ENCODE measurements around the gene DHRSX. TPM values are rescaled to one million over a fixed set of nuclear protein-coding genes. Genes with fewer than 3 reads are reported as not detected.
"Not testable (repeated sequence)": the region's sequence is repeated elsewhere in the genome, so short reads cannot be mapped to it uniquely, and the experiment has no call there.

Gene DHRSX
- total RNA-seq, 1 experiment from 2014 or later, result 24.5 TPM

DNA sequence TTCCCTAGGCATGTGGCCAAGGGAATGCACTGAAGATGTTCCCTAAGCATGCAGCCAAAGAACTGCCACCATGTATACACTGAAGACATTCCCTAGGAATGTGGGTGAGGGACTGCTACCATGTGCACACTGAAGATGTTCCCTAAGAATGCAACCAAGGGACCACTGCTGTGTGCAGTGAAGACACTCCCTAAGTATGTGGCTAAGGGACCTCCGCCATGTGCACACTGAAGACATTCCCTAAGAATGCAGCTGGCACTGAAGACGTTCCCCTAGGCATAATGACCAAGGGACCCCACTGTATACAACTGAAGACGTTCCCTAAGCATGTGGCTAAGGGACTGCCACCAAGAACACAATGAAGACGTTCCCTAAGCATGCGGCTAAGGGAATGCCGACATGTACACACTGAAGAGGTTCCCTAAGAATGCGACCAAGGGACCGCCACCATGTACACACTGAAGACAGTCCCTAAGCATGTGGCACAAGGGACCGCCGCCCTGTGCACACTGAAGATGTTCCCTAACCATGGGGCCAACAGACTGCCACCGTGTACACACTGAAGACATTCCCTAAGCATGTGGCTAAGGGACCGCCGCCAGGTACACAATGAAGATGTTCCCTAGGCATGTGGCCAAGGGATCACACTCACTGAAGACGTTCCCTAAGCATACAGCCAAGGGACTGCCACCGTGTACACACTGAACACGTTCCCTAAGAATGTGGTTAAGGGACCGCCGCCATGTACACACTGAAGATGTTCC, 25.6 kb downstream of the DHRSX start:
- DNase-seq (ENCODE audit: low read depth), result no peak

DNA sequence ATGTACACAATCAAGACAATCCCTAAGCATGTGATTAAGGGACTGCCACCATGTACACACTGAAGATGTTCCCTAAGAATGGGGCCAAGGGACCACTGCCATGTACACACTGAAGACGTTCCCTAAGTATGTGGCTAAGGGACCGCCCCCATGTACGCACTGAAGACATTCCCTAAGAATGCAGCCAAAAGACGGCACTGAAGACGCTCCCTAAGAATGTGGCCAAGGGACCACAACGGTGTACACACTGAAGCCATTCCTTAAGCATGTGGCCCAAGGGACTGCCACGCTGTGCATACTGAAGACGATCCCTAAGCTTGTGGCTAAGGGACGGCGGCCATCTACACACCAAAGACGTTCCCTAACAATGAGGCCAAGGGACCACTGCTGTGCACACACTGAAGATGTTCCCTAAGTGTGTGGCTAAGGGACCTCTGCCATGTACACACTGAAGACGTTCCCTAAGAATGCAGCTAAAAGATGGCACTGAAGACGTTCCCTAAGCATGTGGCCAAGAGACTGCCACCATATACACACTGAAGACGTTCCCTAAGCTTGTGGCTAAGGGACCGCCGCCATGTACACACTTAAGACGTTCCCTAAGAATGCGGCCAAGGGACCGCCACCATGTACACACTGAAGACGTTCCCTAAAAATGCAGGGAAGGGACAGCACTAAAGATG, 26.4 kb downstream of the DHRSX start:
- DNase-seq (ENCODE audit: low read depth), result no peak

DNA sequence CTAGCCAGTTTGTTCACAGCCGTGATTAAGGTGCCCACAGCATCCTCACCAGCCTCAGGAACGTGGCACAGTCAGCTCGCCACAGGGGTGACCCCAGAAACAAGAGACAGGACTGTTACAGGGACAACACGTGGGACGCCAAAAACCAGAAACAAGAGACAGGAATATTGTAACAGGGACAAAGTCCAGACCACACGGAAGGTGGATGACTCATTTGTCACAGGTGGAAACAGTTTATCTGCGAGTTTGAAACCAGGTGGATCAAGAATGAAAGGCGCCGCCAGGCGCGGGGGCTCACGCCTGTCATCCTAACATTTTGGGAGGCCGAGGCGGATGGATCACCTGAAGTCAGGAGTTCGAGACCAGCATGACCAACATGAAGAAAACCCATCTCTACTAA, 27.7 kb downstream of the DHRSX start:
- DNase-seq (ENCODE audit: low read depth), result not testable (repeated sequence)

DNA sequence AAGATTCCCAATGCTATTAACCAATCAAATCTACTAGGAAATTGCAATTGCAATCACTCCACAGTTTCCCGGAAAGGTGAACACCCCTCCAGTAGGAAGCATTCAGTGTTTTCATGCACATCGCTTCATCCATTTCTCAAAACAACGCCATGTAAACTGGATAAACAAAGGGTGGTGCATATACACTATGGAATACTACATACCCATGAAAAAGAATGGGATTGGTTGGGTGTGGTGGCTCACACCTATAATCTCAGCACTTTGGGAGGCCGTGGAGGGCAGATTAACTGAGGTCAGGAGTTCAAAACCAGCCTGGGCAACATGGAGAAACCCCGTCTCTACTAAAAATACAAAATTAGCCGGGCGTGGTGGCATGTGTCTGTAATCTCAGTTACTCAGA, 29.1 kb downstream of the DHRSX start:
- no peak for DNase-seq (ENCODE audit: low read depth)

DNA sequence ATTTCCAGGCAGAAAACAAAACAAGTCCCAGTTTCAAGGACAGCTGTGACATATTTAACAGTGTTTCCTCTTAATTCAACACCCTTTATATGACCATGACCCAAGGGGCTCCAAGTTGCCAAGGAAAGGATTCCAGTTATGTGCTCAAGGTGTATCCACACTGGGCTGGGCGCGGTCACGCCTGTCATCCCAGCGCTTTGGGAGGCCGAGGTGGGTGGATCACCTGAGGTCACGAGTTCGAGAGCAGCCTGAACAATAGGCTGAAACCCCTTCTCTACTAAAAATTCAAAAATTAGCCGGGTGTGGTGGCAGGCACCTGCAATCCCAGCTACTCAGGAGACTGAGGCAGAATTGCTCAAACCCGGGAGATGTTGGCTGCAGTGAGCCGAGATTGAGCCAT, 29.6 kb downstream of the DHRSX start:
- not testable (repeated sequence) for DNase-seq (ENCODE audit: low read depth)

DNA sequence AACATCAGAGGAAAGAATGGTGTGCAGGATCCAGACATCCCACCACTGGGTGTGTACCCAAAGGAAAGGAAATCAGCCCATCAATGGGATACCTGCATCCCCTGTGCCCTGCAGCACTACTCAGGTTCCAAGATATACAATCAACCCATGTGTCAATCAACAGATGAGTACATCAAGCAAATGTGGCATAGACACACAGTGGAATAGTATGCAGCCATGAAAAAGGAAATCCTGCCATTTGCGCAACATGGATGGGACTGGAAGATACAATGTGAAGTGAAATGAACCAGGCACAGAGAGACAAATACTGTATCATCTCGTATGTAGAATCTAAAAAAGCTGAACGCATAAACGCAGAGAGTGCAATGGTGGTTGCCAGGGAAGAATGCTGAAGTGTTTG, 30.9 kb downstream of the DHRSX start:
- DNase-seq (ENCODE audit: low read depth), result not testable (repeated sequence)

DNA sequence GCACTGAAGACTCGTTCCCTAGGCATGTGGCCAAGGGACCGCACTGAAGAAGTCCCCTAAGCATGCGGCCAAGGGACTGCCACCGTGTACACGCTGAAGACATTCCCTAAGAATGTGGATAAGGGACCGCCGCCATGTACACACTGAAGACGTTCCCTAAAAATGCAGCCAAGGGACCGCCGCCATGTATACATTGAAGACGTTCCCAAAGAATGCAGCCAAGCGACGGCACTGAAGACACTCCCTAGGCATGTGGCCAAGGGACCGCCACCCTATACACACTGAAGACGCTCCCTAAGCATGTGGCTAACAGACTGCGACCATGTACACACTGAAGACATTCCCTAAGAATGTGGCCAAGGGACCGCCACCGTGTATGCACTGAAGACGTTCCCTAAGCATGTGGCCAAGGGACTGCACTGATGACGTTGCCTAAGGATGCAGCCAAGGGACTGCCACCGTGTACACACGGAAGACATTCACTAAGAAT, 31.5 kb downstream of the DHRSX start:
- DNase-seq (ENCODE audit: low read depth), result no peak

DNA sequence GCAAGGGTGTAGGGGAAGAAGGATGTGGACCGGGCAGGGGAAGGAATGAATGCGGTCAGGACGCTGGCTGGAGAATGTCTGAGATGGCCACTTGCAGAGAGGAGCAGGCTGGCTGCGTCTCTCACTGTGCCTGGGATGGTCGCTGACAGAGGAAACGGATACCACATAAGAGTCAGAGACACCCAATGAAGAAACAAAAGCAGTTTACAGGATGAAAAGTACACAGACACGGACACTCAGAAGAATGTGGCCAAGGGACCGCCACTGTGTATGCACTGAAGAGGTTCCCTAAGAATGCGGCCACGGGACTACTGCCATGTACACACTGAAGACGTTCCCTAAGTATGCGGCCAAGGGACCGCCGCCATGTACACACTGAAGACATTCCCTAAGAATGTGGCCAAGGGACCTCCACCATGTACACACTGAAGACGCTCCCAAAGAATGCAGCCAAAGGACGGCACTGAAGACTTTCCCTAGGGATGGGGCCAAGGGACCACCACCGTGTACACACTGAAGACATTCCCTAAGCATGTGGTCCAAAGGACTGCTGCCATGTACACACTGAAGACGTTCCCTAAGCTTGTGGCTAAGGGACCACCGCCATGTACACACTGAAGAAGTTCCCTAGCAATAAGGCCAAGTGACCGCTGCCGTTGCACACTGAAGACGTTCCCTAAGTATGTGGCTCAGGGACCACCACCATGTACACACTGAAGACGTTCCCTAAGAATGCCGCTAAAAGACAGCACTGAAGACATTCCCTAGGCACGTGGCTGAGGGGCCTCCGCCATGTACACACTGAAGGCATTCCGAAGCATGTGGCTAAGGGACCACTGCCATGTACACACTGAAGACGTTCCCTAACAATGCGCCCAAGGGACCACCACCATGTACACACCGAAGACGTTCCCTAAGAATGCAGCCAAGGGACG, 32.2 kb downstream of the DHRSX start:
- no peak for DNase-seq (ENCODE audit: low read depth)

DNA sequence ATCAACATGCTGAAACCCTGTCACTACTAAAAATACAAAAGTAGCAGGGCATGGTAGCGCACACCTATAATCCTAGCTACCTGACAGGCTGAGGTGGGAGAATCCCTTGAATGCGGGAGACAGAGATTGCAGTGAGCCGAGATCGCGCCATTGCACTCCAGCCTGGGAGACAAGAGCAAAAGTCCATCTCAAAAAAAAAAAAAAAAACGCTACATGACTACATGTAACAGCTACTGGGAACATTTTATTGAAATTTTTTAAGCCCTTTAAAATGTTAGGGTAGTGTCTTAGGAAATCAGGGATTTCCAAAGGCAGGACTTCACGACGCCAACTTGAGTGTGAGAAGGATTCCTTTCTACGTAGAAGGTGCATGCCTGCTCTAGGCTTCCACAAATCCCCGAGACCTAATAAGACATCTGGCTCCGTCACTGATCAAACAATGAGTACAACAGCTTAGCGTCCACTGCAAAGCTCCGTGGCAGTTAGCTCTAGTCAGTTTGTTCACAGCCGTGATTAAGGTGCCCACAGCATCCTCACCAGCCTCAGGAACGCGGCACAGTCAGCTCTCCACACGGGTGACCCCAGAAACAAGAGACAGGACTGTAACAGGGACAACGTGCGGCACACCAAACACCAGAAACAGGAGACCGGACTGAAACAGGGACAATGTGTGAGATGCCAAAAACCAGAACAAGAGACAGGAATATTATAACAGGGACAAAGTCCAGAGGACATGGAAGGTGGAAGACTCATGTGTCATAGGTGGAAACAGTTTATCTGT, 33.7 kb downstream of the DHRSX start:
- DNase-seq (ENCODE audit: low read depth), result no peak

DNA sequence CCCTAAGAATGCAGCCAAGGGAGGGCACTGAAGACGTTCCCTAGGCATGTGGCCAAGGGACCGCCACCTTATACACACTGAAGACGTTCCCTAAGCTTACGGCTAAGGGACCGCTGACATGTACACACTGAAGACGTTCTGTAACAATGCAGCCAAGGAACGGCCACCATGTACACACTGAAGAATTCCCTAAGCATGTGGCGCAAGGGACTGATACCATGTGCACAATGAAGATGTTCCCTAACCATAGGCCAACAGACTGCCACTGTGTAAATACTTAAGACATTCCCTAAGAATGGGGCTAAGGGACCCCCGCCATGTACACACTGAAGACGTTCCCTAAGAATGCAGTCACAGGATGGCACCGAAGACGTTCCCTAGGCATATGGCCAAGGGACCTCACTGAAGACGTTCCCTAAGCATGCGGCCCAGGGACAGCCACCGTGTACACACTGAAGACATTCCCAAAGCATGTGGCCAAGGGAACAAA, 36.1 kb downstream of the DHRSX start:
- no peak for DNase-seq (ENCODE audit: low read depth)

DNA sequence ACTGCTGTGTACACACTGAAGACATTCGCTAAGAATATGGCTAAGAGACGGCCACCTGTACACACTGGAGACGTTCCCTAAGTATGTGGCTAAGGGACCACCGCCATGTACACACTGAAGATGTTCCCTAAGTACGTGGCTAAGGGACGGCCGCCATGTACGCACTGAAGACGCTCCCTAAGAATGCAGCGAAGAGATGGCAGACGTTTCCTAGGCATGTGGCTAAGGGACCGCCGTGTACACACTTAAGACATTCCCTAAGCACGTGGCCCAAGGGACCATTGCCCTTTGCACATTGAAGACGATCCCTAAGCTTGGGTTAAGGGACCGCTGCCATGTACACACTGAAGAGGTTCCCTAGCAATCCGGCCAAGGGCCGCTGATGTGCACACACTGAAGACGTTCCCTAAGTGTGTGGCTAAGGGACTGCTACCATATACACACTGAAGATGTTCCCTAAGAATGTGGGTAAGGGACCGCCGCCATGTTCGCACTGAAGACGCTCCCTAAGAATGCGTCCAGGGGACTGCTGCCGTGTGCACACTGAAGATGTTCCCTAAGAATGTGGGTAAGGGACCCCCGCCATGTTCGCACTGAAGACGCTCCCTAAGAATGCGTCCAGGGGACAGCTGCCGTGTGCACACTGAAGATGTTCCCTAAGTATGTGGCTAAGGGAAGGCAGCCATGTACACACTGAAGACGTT, 36.7 kb downstream of the DHRSX start:
- DNase-seq (ENCODE audit: low read depth), result no peak

DNA sequence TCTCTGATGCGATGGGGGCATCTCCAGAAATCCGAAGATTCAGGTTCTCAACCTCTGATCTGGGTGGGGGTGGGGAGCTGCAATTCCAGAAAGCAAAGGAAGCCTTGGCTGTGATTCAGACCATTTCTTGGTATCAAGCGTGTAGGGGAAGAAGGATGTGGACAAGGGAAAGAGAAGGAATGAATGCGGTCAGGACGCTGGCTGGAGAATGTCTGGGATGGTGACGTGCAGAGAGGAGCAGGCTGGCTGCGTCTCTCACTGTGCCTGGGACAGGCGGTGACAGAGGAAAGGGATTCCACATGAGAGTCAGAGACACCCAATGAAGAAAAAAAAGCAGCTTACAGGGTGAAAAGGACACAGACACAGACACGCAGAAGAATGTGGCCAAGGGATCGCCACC, 37.3 kb downstream of the DHRSX start:
- not testable (repeated sequence) for DNase-seq (ENCODE audit: low read depth)

DNA sequence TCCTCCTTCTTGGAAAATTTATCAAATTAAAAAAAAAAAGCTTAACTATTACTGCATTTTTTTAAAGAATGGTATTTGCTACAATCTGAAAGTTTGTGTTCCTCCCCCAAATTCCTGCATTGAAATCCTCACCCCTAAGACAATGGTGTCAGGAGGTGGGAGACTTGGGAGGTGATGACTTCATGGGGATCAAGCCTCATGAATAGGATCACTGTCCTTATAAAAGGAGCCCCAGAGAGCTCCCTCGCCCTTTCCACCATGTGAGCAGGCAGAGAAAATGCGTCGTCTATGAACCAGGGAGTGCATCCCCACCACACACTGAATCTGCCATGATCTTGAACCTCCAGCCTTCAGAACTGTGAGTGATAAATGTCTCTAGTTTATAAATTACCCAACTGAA, 38.0 kb downstream of the DHRSX start:
- DNase-seq (ENCODE audit: low read depth), result no peak

DNA sequence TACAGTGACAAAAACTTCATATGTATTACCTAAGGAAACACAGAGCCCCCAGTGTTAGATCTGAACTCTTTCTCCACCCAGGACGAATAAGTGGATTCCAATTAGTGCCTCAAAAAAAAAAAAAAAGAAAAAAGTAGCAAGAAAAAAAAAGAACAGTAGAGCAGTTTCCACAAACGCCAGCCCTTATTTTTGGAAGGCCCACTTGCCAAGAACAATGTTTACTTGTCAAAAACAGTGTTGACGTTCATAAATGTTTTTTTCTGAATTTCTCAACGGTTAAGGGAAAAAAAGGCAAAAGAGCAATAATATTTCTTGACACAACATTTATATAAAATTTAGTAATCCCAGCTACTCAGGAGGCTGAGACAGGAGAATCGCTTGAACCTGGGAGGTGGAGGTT, 38.7 kb downstream of the DHRSX start:
- no peak for DNase-seq (ENCODE audit: low read depth)

DNA sequence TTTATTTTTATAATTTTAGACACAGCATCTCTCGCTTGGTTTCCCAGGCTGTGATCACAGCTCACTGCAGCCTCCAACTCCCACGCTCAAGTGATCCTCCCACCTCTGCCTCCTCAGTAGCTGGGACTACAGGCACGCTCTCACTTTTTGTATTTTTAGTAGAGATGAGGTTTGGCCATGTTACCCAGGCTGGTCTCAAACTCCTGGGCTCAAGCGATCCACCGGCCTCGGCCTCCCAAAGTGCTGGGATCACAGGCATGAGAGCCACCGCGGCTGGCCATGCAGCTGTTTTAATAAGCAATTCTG, 39.1 kb downstream of the DHRSX start:
- no peak for DNase-seq (ENCODE audit: low read depth)

DNA sequence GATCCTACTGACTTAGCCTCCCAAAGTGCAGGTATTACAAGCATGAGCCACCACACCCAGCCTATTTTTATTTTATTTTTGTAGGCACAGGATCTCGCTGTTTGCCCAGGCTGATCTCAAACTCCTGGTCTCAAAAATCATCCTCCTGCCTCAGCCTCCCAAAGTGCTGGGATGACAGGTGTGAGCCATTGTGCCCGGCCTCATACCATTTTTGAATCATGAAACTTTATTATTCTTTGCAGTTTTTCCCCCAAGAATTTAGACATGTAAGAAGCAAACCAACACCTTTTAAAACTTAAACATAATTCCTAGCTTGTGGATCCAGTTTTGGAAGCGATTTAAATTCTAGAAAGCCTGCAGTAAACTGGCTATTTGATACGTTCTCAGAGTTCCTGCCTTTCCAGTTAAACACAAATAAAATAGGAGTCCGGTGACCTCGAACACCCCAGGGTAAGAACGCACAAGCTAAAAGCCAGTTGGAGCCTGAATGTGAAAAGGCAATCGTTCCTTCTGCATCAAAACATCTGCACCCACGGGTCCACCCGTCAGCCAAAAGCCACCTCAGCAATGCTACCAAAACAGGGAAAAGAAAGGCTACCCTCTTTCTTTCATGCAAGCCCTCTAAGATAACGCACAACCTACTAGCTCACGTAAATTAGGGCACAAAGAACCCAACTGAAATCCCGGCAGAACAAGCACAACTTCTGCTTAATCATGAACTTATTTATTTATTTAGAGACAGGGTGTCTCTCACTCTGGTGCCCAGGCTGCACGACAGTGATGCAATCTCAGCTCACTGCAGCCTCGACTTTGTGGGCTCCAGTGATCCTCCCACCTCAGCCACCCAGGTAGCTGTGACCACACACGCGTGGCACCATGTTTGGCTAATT, 39.7 kb downstream of the DHRSX start:
- DNase-seq (ENCODE audit: low read depth), result not testable (repeated sequence)

DNA sequence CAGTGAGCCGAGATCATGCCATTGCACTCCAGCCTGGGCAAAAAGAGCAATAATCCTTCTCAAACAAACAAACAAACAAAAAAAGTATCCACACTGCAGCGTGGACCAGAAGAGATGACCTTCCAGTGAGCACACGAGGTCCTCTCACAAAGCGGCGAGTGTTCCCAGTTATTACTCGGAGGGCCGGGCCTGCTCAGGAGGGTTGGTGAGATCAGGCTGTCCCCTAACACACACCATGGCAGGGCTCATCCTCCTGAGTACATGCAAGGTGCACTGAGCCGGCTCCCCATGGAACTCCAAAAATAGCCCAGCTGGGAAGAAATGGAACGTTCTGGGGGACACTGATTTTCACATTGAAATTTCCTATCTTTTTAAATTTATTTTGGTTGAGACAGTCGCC, 40.7 kb downstream of the DHRSX start:
- DNase-seq (ENCODE audit: low read depth), result not testable (repeated sequence)

DNA sequence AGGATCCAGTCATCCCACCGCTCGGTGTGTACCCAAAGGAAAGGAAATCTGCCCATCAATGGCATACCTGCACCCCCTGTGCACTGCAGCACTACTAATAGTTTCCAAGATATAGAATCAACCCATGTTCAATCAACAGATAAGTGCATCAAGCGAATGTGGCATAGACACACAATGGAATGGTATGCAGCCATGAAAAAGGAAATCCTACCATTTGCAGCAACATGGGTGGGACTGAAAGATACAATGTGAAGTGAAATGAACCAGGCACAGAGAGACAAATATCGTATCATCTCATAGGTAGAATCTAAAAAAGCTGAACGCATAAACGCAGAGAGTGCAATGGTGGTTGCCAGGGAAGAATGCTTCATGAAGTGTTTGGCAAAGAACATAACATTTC, 42.5 kb downstream of the DHRSX start:
- no peak for DNase-seq (ENCODE audit: low read depth)

DNA sequence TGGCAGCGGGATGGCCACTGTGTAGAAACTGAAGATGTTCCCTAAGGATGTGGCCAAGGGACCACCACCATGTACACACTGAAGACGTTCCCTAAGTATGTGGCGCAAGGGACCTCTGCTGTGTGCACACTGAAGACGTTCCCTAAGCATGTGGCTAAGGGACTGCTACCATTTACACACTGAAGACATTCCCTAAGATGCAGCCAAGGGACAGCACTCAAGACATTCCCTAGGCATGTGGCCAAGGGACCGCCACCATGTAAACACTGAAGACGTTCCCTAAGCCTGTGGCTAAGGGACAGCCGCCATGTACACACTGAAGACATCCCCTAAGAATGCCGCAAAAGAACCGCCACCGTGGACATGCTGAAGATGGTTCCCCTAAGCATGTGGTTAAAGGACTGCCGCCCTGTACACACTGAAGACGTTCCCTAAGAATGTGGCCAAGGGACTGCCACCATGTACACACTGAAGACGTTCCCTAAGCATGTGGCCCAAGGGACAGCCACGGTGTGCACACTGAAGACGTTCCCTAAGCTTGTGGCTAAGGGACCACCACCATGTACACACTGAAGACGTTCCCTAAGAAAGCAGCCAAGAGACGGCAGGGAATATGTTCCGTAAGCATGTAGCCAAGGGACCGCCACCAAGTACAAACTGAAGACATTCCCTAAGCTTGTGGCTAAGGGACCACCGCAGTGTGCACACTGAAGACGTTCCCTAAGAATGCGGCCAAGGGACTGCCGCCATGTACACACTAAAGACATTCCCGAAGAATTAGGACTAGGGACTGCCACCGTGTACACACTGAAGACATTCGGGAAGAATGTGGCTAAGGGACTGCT, 43.3 kb downstream of the DHRSX start:
- no peak for DNase-seq (ENCODE audit: low read depth)
